GM23338 (cell line): Measurements from ENCODE around the gene ICE1. TPM values are rescaled to one million over a fixed set of nuclear protein-coding genes. Genes with fewer than 3 reads are reported as not detected.

ENCODE experiments used
- ATAC-seq: fragments of 200-7000 bp; cut with Tn5 transposase; 3 replicates; pipeline ENCODE4 v1.9.1; 2020
- DNase-seq: peaks from one replicate; pipeline ENCODE4 v3.0.0-alpha.2; 2015; ENCODE audit warnings: low spot score
- H2AFZ ChIP-seq: fragments of 200-600 bp; sonication (generic); 2 replicates; pipeline ENCODE4 v1.8.0; 2016; ENCODE audit warnings: antibody characterized with exemption, mild to moderate bottlenecking, moderate library complexity
- H3F3A ChIP-seq: fragments of 200-600 bp; sonication (generic); replicated peaks from 2 replicates; pipeline ENCODE4 v1.8.0; 2017; ENCODE audit warnings: antibody characterized with exemption, mixed run types, low read depth
- H3K27ac ChIP-seq: fragments of 200-600 bp; sonication (generic); 2 replicates; pipeline ENCODE4 v1.6.1; 2016; ENCODE audit warnings: low read depth
- H3K27me3 ChIP-seq: fragments of 200-600 bp; sonication (generic); 2 replicates; pipeline ENCODE4 v1.8.0; 2016; ENCODE audit warnings: mild to moderate bottlenecking, mixed run types, moderate library complexity; ENCODE audit not compliant: insufficient read depth
- H3K36me3 ChIP-seq: fragments of 200-600 bp; sonication (generic); 2 replicates; pipeline ENCODE4 v1.8.0; 2016; ENCODE audit warnings: mild to moderate bottlenecking; ENCODE audit not compliant: insufficient read depth
- H3K4me1 ChIP-seq: fragments of 200-600 bp; sonication (generic); 2 replicates; pipeline ENCODE4 v1.8.0; 2016; ENCODE audit warnings: mild to moderate bottlenecking, moderate library complexity; ENCODE audit not compliant: insufficient read depth
- H3K4me2 ChIP-seq: fragments of 200-600 bp; sonication (generic); 2 replicates; pipeline ENCODE4 v1.7.1; 2017; ENCODE audit warnings: mixed run types
- H3K4me3 ChIP-seq: fragments of 200-600 bp; sonication (generic); 2 replicates; pipeline ENCODE4 v1.6.1; 2016; ENCODE audit warnings: mixed run types
- H3K79me2 ChIP-seq: fragments of 200-600 bp; sonication (generic); replicated peaks from 2 replicates; pipeline ENCODE4 v1.8.0; 2017; ENCODE audit warnings: mild to moderate bottlenecking; ENCODE audit not compliant: insufficient read depth
- H3K9me2 ChIP-seq: fragments of 200-600 bp; sonication (generic); 2 replicates; pipeline ENCODE4 v1.8.0; 2017; ENCODE audit not compliant: insufficient read depth
- H4K20me1 ChIP-seq: fragments of 200-600 bp; sonication (generic); replicated peaks from 2 replicates; pipeline ENCODE4 v1.8.0; 2017; ENCODE audit warnings: mild to moderate bottlenecking; ENCODE audit not compliant: insufficient read depth
- H3K27ac Mint-ChIP-seq: 2 replicates; pipeline ENCODE4 v1.8.0; 2020; ENCODE audit warnings: inconsistent platforms, mild to moderate bottlenecking, moderate library complexity, mixed read lengths
- H3K27me3 Mint-ChIP-seq: 3 replicates; pipeline ENCODE4 v1.8.0; 2022; ENCODE audit warnings: low read depth, mild to moderate bottlenecking, moderate library complexity, mixed read lengths, inconsistent platforms; ENCODE audit not compliant: insufficient read depth, poor library complexity
- H3K36me3 Mint-ChIP-seq: 3 replicates; pipeline ENCODE4 v1.8.0; 2021; ENCODE audit warnings: low read depth, mild to moderate bottlenecking, inconsistent platforms, moderate library complexity, mixed read lengths
- H3K4me1 Mint-ChIP-seq: 3 replicates; pipeline ENCODE4 v1.8.0; 2020; ENCODE audit warnings: mild to moderate bottlenecking, inconsistent platforms, mixed read lengths
- H3K4me3 Mint-ChIP-seq: 3 replicates; pipeline ENCODE4 v1.8.0; 2021; ENCODE audit warnings: moderate library complexity, mild to moderate bottlenecking, inconsistent platforms, mixed read lengths
- H3K9me3 Mint-ChIP-seq: 3 replicates; pipeline ENCODE4 v1.8.0; 2020; ENCODE audit warnings: moderate library complexity, mild to moderate bottlenecking, inconsistent platforms, mixed read lengths
- EZH2 ChIP-seq: fragments of 200-600 bp; sonication (generic); IDR thresholded peaks from one replicate; pipeline ENCODE4 v1.8.0; 2017; ENCODE audit warnings: antibody characterized with exemption, mild to moderate bottlenecking, low read depth; ENCODE audit not compliant: unreplicated experiment
- EZH2phosphoT487 ChIP-seq: fragments of 200-600 bp; sonication (generic); IDR thresholded peaks from one replicate; pipeline ENCODE4 v1.8.1; 2018; ENCODE audit warnings: antibody characterized with exemption; ENCODE audit not compliant: unreplicated experiment
- NANOG ChIP-seq: IDR thresholded peaks from 2 replicates; pipeline ENCODE4 v1.6.1; 2016; ENCODE audit warnings: antibody characterized with exemption, borderline replicate concordance
- POLR2AphosphoS5 ChIP-seq: IDR thresholded peaks from 2 replicates; pipeline ENCODE4 v1.6.1; 2016; ENCODE audit warnings: antibody characterized with exemption, low read depth
- STAT1 ChIP-seq: IDR thresholded peaks from one replicate; pipeline ENCODE4 v1.6.1; 2016; ENCODE audit warnings: antibody characterized with exemption; ENCODE audit not compliant: unreplicated experiment
- ZNF114 ChIP-seq: fragments of 250-450 bp; sonication (Bioruptor Pico); IDR thresholded peaks from 2 replicates; pipeline ENCODE4 v1.5.0; 2020; ENCODE audit warnings: mild to moderate bottlenecking, moderate library complexity
- ZNF331 ChIP-seq: fragments of 250-450 bp; sonication (Bioruptor Pico); IDR thresholded peaks from 2 replicates; pipeline ENCODE4 v1.5.0; 2020; ENCODE audit warnings: low read depth, mild to moderate bottlenecking, moderate library complexity
- polyA plus RNA-seq: library from polyadenylated mRNA; unstranded; fragments of >200 nt; fragmentation: Nextera tagmentation; extraction: Ambion mirVana; gene quantifications from 2 replicates; pipeline ENCODE4 v1.2.1, GENCODE V29; 2016
- total RNA-seq: library from RNA; depleted of rRNA; stranded (reverse); fragments of >200 nt; shearing (Covaris generic); gene quantifications from 2 replicates; pipeline ENCODE4 v1.2.3, GENCODE V29; 2014
- TF ChIP-seq, protein P1 (sequence below): IDR thresholded peaks from 2 replicates; pipeline ENCODE4 v1.6.1; 2016; ENCODE audit warnings: antibody characterized with exemption
- TF ChIP-seq, protein P2 (sequence below), 2 experiments: fragments of 200-600 bp in 1 of 2; sonication (generic) in 1 of 2; conservative IDR thresholded peaks; 2 replicates each; pipeline versions ENCODE4 v1.5.1 to v1.6.1; 2016 to 2017; ENCODE audit warnings: antibody characterized with exemption in 2 of 2, low read depth in 2 of 2, mild to moderate bottlenecking in 2 of 2, moderate library complexity in 1 of 2
- TF ChIP-seq, protein P3 (sequence below): IDR thresholded peaks from one replicate; pipeline ENCODE4 v1.6.1; 2018; ENCODE audit warnings: antibody characterized with exemption; ENCODE audit not compliant: unreplicated experiment

Gene ICE1
- total and polyA plus RNA-seq, 2 experiments from 2014 or later: 59.5 to 65.1 TPM

DNA sequence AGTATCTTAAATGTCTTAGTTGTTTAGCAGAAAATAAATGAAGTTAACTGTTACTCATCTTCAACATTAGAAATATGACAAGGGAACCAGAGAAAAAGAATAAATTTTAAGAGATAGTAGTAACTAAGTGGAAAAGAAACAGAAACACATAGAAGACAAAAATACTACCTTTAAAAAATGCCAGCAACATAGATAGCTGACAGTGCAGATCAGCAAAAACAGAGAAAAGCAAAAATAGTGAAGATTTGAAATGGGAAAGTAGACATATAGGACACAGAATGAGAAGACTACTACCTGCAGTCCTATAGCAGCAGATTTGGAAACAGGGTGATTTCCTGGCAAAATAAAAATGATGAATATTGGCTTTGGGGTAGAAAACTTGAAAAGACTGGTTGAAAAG lies 48.5 kb downstream of the ICE1 start:
- Histone ChIP-seq H3K27me3 (no peaks in the 10 kb centered on the region), H4K20me1 (no peaks in the 10 kb centered on the region), H3F3A (no peaks in the 10 kb centered on the region), H2AFZ (no peak overlapping the region), H3K36me3 (peaks cover 15% of the 10 kb centered on the region; the same call in 1 of the 2 replicates), H3K4me1 (no peaks in the 10 kb centered on the region), H3K4me3 (no peak overlapping the region), H3K27ac (no peak overlapping the region), H3K79me2 (no peaks in the 10 kb centered on the region), H3K9me2 (no peaks in the 10 kb centered on the region), H3K4me2 (no peak overlapping the region)
- ATAC-seq (no peak), DNase-seq (no peak)
- Mint-ChIP-seq H3K4me3 (no peak overlapping the region), H3K9me3 (no peaks in the 10 kb centered on the region), H3K36me3 (peaks cover 43% of the 10 kb centered on the region), H3K4me1 (no peaks in the 10 kb centered on the region), H3K27me3 (no peaks in the 10 kb centered on the region), H3K27ac (no peak overlapping the region)
- TF ChIP-seq, protein P1, sequence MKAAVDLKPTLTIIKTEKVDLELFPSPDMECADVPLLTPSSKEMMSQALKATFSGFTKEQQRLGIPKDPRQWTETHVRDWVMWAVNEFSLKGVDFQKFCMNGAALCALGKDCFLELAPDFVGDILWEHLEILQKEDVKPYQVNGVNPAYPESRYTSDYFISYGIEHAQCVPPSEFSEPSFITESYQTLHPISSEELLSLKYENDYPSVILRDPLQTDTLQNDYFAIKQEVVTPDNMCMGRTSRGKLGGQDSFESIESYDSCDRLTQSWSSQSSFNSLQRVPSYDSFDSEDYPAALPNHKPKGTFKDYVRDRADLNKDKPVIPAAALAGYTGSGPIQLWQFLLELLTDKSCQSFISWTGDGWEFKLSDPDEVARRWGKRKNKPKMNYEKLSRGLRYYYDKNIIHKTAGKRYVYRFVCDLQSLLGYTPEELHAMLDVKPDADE: no peak
- TF ChIP-seq NANOG: no peak

DNA sequence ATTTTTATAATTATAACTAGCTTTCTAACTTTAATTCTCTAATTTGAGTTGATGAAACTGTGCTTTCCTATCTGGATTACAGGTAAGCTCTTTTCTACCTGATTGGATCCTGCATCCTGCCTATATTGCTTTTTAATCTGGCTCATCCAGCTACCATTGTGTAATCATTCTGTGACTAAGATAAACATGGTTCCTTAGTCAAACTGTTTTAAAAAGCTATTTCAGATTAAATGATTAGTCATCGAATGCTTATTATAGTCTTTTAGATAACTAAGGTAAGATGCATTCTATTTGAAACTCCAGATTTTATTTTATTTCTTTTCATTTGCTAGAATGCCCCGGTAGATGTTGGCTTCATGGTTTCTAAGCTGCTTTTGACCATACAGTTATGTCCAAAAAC lies 50.7 kb downstream of the ICE1 start:
- no peak overlapping the region for H3K27ac Mint-ChIP-seq
- H3K9me2 ChIP-seq: no peaks in the 10 kb centered on the region
- no peak for DNase-seq
- ATAC-seq: no peak
- H3K4me1 Mint-ChIP-seq: no peaks in the 10 kb centered on the region
- no peak overlapping the region for H3K27ac ChIP-seq
- H2AFZ ChIP-seq: no peak overlapping the region
- no peaks in the 10 kb centered on the region for H3F3A ChIP-seq
- no peaks in the 10 kb centered on the region for H3K79me2 ChIP-seq
- H3K4me3 Mint-ChIP-seq: no peak overlapping the region
- H4K20me1 ChIP-seq: no peaks in the 10 kb centered on the region
- H3K4me1 ChIP-seq: no peaks in the 10 kb centered on the region
- no peak overlapping the region for H3K4me3 ChIP-seq
- TF ChIP-seq, protein P2, sequence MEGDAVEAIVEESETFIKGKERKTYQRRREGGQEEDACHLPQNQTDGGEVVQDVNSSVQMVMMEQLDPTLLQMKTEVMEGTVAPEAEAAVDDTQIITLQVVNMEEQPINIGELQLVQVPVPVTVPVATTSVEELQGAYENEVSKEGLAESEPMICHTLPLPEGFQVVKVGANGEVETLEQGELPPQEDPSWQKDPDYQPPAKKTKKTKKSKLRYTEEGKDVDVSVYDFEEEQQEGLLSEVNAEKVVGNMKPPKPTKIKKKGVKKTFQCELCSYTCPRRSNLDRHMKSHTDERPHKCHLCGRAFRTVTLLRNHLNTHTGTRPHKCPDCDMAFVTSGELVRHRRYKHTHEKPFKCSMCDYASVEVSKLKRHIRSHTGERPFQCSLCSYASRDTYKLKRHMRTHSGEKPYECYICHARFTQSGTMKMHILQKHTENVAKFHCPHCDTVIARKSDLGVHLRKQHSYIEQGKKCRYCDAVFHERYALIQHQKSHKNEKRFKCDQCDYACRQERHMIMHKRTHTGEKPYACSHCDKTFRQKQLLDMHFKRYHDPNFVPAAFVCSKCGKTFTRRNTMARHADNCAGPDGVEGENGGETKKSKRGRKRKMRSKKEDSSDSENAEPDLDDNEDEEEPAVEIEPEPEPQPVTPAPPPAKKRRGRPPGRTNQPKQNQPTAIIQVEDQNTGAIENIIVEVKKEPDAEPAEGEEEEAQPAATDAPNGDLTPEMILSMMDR (conservative IDR thresholded peaks at IDR 0.05; ENCODE audit: low read depth in 2 of 2): no peak
- TF ChIP-seq, protein P3, sequence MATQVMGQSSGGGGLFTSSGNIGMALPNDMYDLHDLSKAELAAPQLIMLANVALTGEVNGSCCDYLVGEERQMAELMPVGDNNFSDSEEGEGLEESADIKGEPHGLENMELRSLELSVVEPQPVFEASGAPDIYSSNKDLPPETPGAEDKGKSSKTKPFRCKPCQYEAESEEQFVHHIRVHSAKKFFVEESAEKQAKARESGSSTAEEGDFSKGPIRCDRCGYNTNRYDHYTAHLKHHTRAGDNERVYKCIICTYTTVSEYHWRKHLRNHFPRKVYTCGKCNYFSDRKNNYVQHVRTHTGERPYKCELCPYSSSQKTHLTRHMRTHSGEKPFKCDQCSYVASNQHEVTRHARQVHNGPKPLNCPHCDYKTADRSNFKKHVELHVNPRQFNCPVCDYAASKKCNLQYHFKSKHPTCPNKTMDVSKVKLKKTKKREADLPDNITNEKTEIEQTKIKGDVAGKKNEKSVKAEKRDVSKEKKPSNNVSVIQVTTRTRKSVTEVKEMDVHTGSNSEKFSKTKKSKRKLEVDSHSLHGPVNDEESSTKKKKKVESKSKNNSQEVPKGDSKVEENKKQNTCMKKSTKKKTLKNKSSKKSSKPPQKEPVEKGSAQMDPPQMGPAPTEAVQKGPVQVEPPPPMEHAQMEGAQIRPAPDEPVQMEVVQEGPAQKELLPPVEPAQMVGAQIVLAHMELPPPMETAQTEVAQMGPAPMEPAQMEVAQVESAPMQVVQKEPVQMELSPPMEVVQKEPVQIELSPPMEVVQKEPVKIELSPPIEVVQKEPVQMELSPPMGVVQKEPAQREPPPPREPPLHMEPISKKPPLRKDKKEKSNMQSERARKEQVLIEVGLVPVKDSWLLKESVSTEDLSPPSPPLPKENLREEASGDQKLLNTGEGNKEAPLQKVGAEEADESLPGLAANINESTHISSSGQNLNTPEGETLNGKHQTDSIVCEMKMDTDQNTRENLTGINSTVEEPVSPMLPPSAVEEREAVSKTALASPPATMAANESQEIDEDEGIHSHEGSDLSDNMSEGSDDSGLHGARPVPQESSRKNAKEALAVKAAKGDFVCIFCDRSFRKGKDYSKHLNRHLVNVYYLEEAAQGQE: no peak
- TF ChIP-seq ZNF331 (CRISPR knock-in tag) (no peak), POLR2AphosphoS5 (no peak), ZNF114 (CRISPR knock-in tag) (no peak), STAT1 (no peak), EZH2 (no peak), EZH2phosphoT487 (no peak)
- H3K36me3 Mint-ChIP-seq: peaks cover 46% of the 10 kb centered on the region
- H3K27me3 Mint-ChIP-seq: no peaks in the 10 kb centered on the region
- no peak overlapping the region for H3K4me2 ChIP-seq
- no peaks in the 10 kb centered on the region for H3K27me3 ChIP-seq
- peaks cover 17% of the 10 kb centered on the region for H3K36me3 ChIP-seq
- H3K9me3 Mint-ChIP-seq: no peaks in the 10 kb centered on the region
